Hepatocyte (in vitro differentiated cells): ENCODE results near the gene CEP164.

ENCODE experiments used
- CTCF ChIP-seq: fragments of 200-600 bp; sonication (generic); IDR thresholded peaks from 2 replicates; pipeline ENCODE4 v1.5.1; 2016; ENCODE audit warnings: antibody characterized with exemption, mild to moderate bottlenecking; ENCODE audit not compliant: poor library complexity
- EZH2 ChIP-seq: fragments of 200-600 bp; sonication (generic); IDR thresholded peaks from 2 replicates; pipeline ENCODE4 v1.6.1; 2016; ENCODE audit warnings: antibody characterized with exemption, mild to moderate bottlenecking, borderline replicate concordance
- EZH2phosphoT487 ChIP-seq: fragments of 200-600 bp; sonication (generic); IDR thresholded peaks from one replicate; pipeline ENCODE4 v1.6.1; 2018; ENCODE audit warnings: antibody characterized with exemption, mild to moderate bottlenecking, low read depth, moderate library complexity; ENCODE audit not compliant: unreplicated experiment, severe bottlenecking

GRCh38 chr11:117290809-117291396 lies 36.8 kb upstream of the CEP164 start, which contains the start of gene BACE1-AS:
- TF ChIP-seq CTCF (no peak), EZH2 (no peak), EZH2phosphoT487 (no peak)
